Trophoblast cell (in vitro differentiated cells and primary cell): ENCODE results near the gene HEXA.

ENCODE experiments used
- DNase-seq, 2 donors: peaks; one replicate each; pipeline ENCODE4 v3.0.0-alpha.2; 2016
- H2AFZ ChIP-seq: 2 replicates; pipeline ENCODE4 v1.6.1; 2013; ENCODE audit warnings: low read length, moderate library complexity, mild to moderate bottlenecking; ENCODE audit not compliant: insufficient read depth, poor library complexity
- H2AK5ac ChIP-seq: 2 replicates; pipeline ENCODE4 v1.6.1; 2013; ENCODE audit warnings: mild to moderate bottlenecking, low read length
- H2BK120ac ChIP-seq: 2 replicates; pipeline ENCODE4 v1.6.1; 2013; ENCODE audit warnings: low read length, mild to moderate bottlenecking, moderate library complexity; ENCODE audit not compliant: insufficient read depth, poor library complexity
- H2BK12ac ChIP-seq: 2 replicates; pipeline ENCODE4 v1.6.1; 2013; ENCODE audit warnings: mild to moderate bottlenecking, low read length, moderate library complexity
- H2BK5ac ChIP-seq: 2 replicates; pipeline ENCODE4 v1.6.1; 2013; ENCODE audit warnings: low read length, low read depth, moderate library complexity, mild to moderate bottlenecking; ENCODE audit not compliant: poor library complexity
- H3K14ac ChIP-seq: 2 replicates; pipeline ENCODE4 v1.6.1; 2013; ENCODE audit warnings: mild to moderate bottlenecking, low read length
- H3K18ac ChIP-seq: 2 replicates; pipeline ENCODE4 v1.6.1; 2013; ENCODE audit warnings: mild to moderate bottlenecking, low read length
- H3K23ac ChIP-seq: 2 replicates; pipeline ENCODE4 v1.6.1; 2013; ENCODE audit warnings: low read length
- H3K27ac ChIP-seq: 2 replicates; pipeline ENCODE4 v1.5.1; 2013; ENCODE audit warnings: low read depth, mild to moderate bottlenecking, inconsistent platforms, low read length, moderate library complexity
- H3K27me3 ChIP-seq: 2 replicates; pipeline ENCODE4 v1.6.1; 2013; ENCODE audit warnings: inconsistent platforms, mild to moderate bottlenecking, low read length, moderate library complexity; ENCODE audit not compliant: insufficient read depth
- H3K36me3 ChIP-seq, 2 experiments: 1 replicate in 1 of 2; 2 replicates in 1 of 2; pipeline ENCODE4 v1.6.1; 2013; ENCODE audit warnings: low read length in 2 of 2, mild to moderate bottlenecking in 2 of 2, moderate library complexity in 1 of 2; ENCODE audit not compliant: insufficient read depth in 2 of 2, control insufficient read depth in 1 of 2
- H3K4ac ChIP-seq: 2 replicates; pipeline ENCODE4 v1.6.1; 2013; ENCODE audit warnings: low read depth, mild to moderate bottlenecking, low read length, moderate library complexity
- H3K4me1 ChIP-seq, 2 experiments: 1 replicate in 1 of 2; 2 replicates in 1 of 2; pipeline ENCODE4 v1.6.1; 2013; ENCODE audit warnings: low read length in 2 of 2, mild to moderate bottlenecking in 2 of 2, moderate library complexity in 1 of 2; ENCODE audit not compliant: insufficient read depth in 2 of 2, control insufficient read depth in 1 of 2
- H3K4me2 ChIP-seq: 2 replicates; pipeline ENCODE4 v1.6.1; 2013; ENCODE audit warnings: inconsistent platforms, mild to moderate bottlenecking, low read length, moderate library complexity
- H3K4me3 ChIP-seq: 2 replicates; pipeline ENCODE4 v1.5.1; 2013; ENCODE audit warnings: mild to moderate bottlenecking, low read depth, low read length, inconsistent platforms
- H3K79me1 ChIP-seq: one replicate; pipeline ENCODE4 v1.6.1; 2013; ENCODE audit warnings: low read length
- H3K79me2 ChIP-seq: 2 replicates; pipeline ENCODE4 v1.6.1; 2013; ENCODE audit warnings: low read length, mild to moderate bottlenecking; ENCODE audit not compliant: control insufficient read depth, insufficient read depth, poor library complexity
- H3K9ac ChIP-seq: 2 replicates; pipeline ENCODE4 v1.6.1; 2013; ENCODE audit warnings: mild to moderate bottlenecking, low read length
- H3K9me3 ChIP-seq: 2 replicates; pipeline ENCODE4 v1.6.1; 2013; ENCODE audit warnings: low read depth, mild to moderate bottlenecking, control low read depth, inconsistent platforms, low read length; ENCODE audit not compliant: insufficient read depth
- H4K12ac ChIP-seq: 2 replicates; pipeline ENCODE4 v1.6.1; 2013; ENCODE audit warnings: low read depth, mild to moderate bottlenecking, low read length, moderate library complexity
- H4K8ac ChIP-seq: 2 replicates; pipeline ENCODE4 v1.6.1; 2013; ENCODE audit warnings: low read depth, mild to moderate bottlenecking, low read length, moderate library complexity
- H4K91ac ChIP-seq: one replicate; pipeline ENCODE4 v1.6.1; 2013; ENCODE audit warnings: low read depth, mild to moderate bottlenecking, low read length, moderate library complexity
- WGBS: extraction: QIAGEN DNeasy Blood & Tissue Kit; methylation state at CpG from one replicate; pipeline ENCODE4 v1.1.7; 2013; ENCODE audit warnings: missing lambda C conversion rate; ENCODE audit not compliant: insufficient read length, insufficient coverage; ENCODE audit errors: extremely low coverage; 5-methylcytosine and 5-hydroxymethylcytosine counted together

The HEXA gene

DNA sequence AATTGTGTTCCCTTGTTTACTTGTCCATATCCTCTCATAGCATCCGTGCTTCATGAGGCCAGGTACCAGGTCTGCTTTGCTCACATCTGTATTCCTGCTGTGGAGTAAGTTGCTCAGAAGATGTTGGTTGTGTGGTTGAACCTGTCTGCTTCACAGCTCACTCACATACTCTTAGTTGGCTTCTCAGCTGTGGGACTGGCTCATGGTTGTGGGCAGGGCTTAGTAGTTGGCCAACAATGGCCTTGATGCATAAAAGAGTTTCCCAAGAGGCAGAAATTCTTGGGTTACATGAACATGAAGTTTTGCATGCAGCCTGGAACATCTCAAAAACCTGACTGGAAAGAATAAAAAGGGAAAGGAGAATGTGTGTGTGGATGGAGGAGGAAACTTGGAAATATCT lies 72.9 kb downstream of the HEXA start:
- no peak overlapping the region for H3K9ac ChIP-seq
- no peak overlapping the region for H2AK5ac ChIP-seq
- H2AFZ ChIP-seq: no peak overlapping the region
- no peak overlapping the region for H3K23ac ChIP-seq
- no peak for DNase-seq
- H4K12ac ChIP-seq: no peak overlapping the region
- H2BK5ac ChIP-seq: no peak overlapping the region
- H3K9me3 ChIP-seq: peaks cover 2% of the 10 kb centered on the region
- no CpG with 5 or more reads among the region's 1 CpG for WGBS
- no peak overlapping the region for H3K14ac ChIP-seq
- H3K27me3 ChIP-seq: no peaks in the 10 kb centered on the region
- no peaks in the 10 kb centered on the region for H3K79me1 ChIP-seq
- H4K91ac ChIP-seq: no peak overlapping the region
- no peak overlapping the region for H3K4me3 ChIP-seq
- no peaks in the 10 kb centered on the region for H3K36me3 ChIP-seq
- H3K4me1 ChIP-seq: no peaks in the 10 kb centered on the region
- no peak overlapping the region for H2BK12ac ChIP-seq
- no peak overlapping the region for H3K4ac ChIP-seq
- no peak overlapping the region for H2BK120ac ChIP-seq
- H3K4me2 ChIP-seq: no peak overlapping the region
- H3K79me2 ChIP-seq: no peaks in the 10 kb centered on the region
- H4K8ac ChIP-seq: no peak overlapping the region
- no peak overlapping the region for H3K18ac ChIP-seq
- no peak overlapping the region for H3K27ac ChIP-seq
